Measurements from ENCODE around the gene RAD51B.

RAD51B gene

DNA sequence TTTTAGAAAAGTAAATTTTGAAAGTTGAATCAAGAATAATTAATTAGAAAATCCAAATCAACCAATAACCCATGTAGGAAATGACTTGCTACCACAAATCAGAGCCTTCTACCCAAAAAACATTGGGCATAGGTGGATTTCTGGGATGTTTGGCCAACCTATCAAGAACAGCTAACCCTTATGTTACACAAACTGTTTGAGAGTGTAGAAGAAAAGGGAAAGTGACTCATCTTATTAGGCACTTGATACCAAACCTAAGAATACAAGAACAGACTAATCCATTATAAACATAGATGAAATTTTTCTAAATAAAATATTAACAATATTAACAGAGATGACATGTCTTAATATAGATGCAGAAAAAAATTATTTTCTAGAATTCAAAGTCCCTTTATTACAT lies 712.9 kb downstream of the RAD51B start:
- H3K9ac ChIP-seq (ENCODE audit: low read length) = no peak overlapping the region
- H3K27ac ChIP-seq (ENCODE audit: low read length) = no peak overlapping the region
- no peak for DNase-seq
- H3K4me3 ChIP-seq (ENCODE audit: low read length) = no peak overlapping the region
- H4K20me1 ChIP-seq (ENCODE audit: insufficient read depth, low read length) = no peaks in the 10 kb centered on the region
- H3K4me2 ChIP-seq (ENCODE audit: low read depth, low read length) = no peak overlapping the region
- no peaks in the 10 kb centered on the region for H3K79me2 ChIP-seq (ENCODE audit: low read length)
- no peaks in the 10 kb centered on the region for H3K27me3 ChIP-seq (replicated peaks; ENCODE audit: insufficient read depth, low read length)
- no peak for TF ChIP-seq EZH2 (optimal IDR thresholded peaks at IDR 0.05; ENCODE audit: low read depth, low read length)
- TF ChIP-seq EZH2phosphoT487 (IDR thresholded peaks at IDR 0.05; ENCODE audit: low read length) = no peak
- TF ChIP-seq, protein P1, sequence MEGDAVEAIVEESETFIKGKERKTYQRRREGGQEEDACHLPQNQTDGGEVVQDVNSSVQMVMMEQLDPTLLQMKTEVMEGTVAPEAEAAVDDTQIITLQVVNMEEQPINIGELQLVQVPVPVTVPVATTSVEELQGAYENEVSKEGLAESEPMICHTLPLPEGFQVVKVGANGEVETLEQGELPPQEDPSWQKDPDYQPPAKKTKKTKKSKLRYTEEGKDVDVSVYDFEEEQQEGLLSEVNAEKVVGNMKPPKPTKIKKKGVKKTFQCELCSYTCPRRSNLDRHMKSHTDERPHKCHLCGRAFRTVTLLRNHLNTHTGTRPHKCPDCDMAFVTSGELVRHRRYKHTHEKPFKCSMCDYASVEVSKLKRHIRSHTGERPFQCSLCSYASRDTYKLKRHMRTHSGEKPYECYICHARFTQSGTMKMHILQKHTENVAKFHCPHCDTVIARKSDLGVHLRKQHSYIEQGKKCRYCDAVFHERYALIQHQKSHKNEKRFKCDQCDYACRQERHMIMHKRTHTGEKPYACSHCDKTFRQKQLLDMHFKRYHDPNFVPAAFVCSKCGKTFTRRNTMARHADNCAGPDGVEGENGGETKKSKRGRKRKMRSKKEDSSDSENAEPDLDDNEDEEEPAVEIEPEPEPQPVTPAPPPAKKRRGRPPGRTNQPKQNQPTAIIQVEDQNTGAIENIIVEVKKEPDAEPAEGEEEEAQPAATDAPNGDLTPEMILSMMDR (IDR thresholded peaks at IDR 0.05; ENCODE audit: low read length) = no peak
- H2AFZ ChIP-seq (ENCODE audit: low read length) = no peak overlapping the region
- no peaks in the 10 kb centered on the region for H3F3A ChIP-seq (ENCODE audit: insufficient read depth, low read length)
- no peaks in the 10 kb centered on the region for H3K9me3 ChIP-seq (replicated peaks; ENCODE audit: insufficient read depth, low read length)
- no peaks in the 10 kb centered on the region for H3K4me1 ChIP-seq (ENCODE audit: low read length)
- H3K9me2 ChIP-seq (replicated peaks; ENCODE audit: insufficient read depth, low read length) = no peaks in the 10 kb centered on the region
- H3K36me3 ChIP-seq (replicated peaks; ENCODE audit: insufficient read depth, low read length) = no peaks in the 10 kb centered on the region

DNA sequence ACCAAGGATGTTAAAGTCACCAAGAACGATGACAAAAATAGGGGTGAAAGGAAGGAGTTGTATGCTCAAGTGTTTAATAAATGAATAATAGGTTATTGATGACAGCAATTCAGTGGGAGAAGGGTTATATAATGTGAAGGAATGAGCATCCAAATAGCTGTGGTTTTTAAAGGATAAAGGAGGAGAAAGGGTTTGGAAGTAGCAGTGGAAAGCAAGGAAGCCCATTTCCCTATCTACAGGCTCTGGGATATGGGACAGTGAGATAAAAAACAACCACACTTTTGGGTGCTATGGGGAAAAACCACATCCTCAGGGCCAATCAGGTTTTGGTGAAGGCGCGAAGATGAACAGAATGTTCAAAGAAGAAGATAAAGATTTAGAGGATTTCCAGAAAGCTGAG lies 714.7 kb downstream of the RAD51B start:
- Histone ChIP-seq H3K36me3 (replicated peaks; ENCODE audit: insufficient read depth, low read length) (no peaks in the 10 kb centered on the region), H2AFZ (ENCODE audit: low read length) (no peak overlapping the region), H3K9me2 (replicated peaks; ENCODE audit: insufficient read depth, low read length) (no peaks in the 10 kb centered on the region), H3K9me3 (replicated peaks; ENCODE audit: insufficient read depth, low read length) (no peaks in the 10 kb centered on the region), H4K20me1 (ENCODE audit: insufficient read depth, low read length) (no peaks in the 10 kb centered on the region), H3K27ac (ENCODE audit: low read length) (no peak overlapping the region), H3F3A (ENCODE audit: insufficient read depth, low read length) (no peaks in the 10 kb centered on the region), H3K4me3 (ENCODE audit: low read length) (no peak overlapping the region), H3K4me2 (ENCODE audit: low read depth, low read length) (no peak overlapping the region), H3K27me3 (replicated peaks; ENCODE audit: insufficient read depth, low read length) (no peaks in the 10 kb centered on the region), H3K4me1 (ENCODE audit: low read length) (no peaks in the 10 kb centered on the region), H3K79me2 (ENCODE audit: low read length) (no peaks in the 10 kb centered on the region), H3K9ac (ENCODE audit: low read length) (no peak overlapping the region)
- TF ChIP-seq, protein P1 (IDR thresholded peaks at IDR 0.05; ENCODE audit: low read length) = no peak
- TF ChIP-seq EZH2phosphoT487 (IDR thresholded peaks at IDR 0.05; ENCODE audit: low read length) (no peak), EZH2 (optimal IDR thresholded peaks at IDR 0.05; ENCODE audit: low read depth, low read length) (no peak)
- DNase-seq = no peak

DNA sequence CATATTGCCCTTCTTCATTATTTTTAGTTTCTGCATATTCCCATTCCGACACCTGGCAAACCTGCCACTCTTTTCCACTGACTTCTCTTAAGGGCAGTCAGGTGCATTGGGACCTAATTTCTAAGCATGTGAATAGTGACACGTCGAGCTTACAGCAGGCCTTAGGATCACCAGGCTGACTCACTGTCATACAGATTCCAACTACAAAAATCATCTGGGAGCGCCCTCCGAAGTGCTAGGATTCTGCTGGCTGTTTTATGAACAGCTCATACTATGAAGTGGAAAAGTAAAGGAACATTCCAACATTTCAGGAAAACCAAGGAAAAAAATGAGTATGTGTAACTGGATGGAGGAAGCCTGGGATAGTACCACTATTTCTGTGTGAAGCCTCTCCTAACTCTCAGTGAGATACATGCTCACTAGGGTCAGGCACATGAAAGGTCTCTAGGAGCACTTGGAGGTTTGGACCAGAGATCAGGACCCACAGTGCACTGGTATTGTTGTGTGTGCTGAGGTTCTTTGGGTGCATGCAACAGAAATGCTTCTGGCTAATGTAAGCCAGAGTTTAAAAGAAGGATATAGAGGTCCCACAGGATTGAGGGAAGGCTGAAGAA lies 715.9 kb downstream of the RAD51B start:
- Histone ChIP-seq H3K4me1 (ENCODE audit: low read length) (no peaks in the 10 kb centered on the region), H3K36me3 (replicated peaks; ENCODE audit: insufficient read depth, low read length) (no peaks in the 10 kb centered on the region), H3K79me2 (ENCODE audit: low read length) (no peaks in the 10 kb centered on the region), H3K27me3 (replicated peaks; ENCODE audit: insufficient read depth, low read length) (no peaks in the 10 kb centered on the region), H3K27ac (ENCODE audit: low read length) (no peak overlapping the region), H3K4me3 (ENCODE audit: low read length) (no peak overlapping the region), H2AFZ (ENCODE audit: low read length) (no peak overlapping the region), H3K9ac (ENCODE audit: low read length) (no peak overlapping the region), H3F3A (ENCODE audit: insufficient read depth, low read length) (no peaks in the 10 kb centered on the region), H3K9me2 (replicated peaks; ENCODE audit: insufficient read depth, low read length) (no peaks in the 10 kb centered on the region), H3K9me3 (replicated peaks; ENCODE audit: insufficient read depth, low read length) (no peaks in the 10 kb centered on the region), H3K4me2 (ENCODE audit: low read depth, low read length) (no peak overlapping the region), H4K20me1 (ENCODE audit: insufficient read depth, low read length) (no peaks in the 10 kb centered on the region)
- no peak for DNase-seq
- TF ChIP-seq EZH2phosphoT487 (IDR thresholded peaks at IDR 0.05; ENCODE audit: low read length) = no peak
- TF ChIP-seq, protein P1 (IDR thresholded peaks at IDR 0.05; ENCODE audit: low read length) = no peak
- TF ChIP-seq EZH2 (optimal IDR thresholded peaks at IDR 0.05; ENCODE audit: low read depth, low read length) = no peak
